IPS-NIHi7 (cell line): ENCODE results near the gene GRK7.
"Not testable (repeated sequence)": the region's sequence is repeated elsewhere in the genome, so short reads cannot be mapped to it uniquely, and the experiment has no call there.

Source experiments
- DNase-seq: peaks from one replicate; pipeline ENCODE4 v3.0.0; 2012; ENCODE audit warnings: mixed read lengths; ENCODE audit errors: extremely low spot score

GRK7 gene

GRCh38 chr3:141762552-141762951, 656 bp upstream of the GRK7 start:
- DNase-seq = not testable (repeated sequence)

- no peak for DNase-seq
Observed at GRCh38 chr3:141764045-141764444, 837 bp downstream of the GRK7 start.

GRCh38 chr3:141764465-141764864, 1.3 kb downstream of the GRK7 start:
- no peak for DNase-seq

DNA sequence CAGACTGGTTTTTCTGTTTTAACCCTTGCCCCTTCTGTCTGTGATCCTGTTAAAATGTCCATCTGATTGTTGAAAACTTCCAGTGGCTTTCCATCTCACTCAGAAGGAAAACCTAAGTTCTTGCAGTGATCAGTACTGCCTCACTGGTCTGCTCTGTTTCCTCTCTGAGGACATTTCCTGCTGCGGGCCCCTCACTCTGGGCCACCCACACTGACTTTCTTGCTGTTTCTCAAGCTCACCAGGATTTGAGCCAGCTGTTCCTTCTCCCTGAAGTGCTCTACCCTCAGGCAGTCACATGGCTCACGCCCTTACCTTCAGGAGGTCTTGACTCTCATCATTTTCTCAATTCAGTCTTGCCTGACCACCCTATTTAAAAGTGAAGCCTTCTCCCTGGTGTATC, 1.8 kb downstream of the GRK7 start:
- DNase-seq = no peak

- DNase-seq = no peak
Observed at GRCh38 chr3:141767066-141767465, 3.9 kb downstream of the GRK7 start.

- DNase-seq = no peak
Observed at GRCh38 chr3:141769221-141769894, 6.2 kb downstream of the GRK7 start.

- no peak for DNase-seq
Observed at GRCh38 chr3:141773676-141774075, 10.5 kb downstream of the GRK7 start.

DNA sequence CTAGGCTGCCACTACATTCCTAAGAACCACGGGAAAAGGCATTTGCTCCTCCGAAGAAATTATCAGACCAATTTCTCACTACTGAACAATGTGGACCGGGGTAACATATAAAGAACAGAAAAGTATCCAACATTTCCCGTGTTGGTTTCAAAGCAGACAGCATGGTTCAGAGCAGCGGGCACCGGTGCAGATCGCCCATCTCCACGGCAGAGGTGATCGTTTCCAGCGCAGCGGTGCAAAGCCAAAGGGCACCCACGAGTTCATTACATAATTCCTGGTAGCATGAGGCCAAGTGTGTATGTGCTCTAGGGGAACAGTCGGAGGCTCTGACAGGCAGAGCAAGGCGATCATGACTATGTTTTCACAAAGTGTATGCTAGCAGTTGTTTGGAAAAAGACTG, 13.2 kb downstream of the GRK7 start:
- DNase-seq = no peak

GRCh38 chr3:141776885-141777284, 13.7 kb downstream of the GRK7 start:
- no peak for DNase-seq

GRCh38 chr3:141777957-141778813, 15.0 kb downstream of the GRK7 start:
- no peak for DNase-seq

DNA sequence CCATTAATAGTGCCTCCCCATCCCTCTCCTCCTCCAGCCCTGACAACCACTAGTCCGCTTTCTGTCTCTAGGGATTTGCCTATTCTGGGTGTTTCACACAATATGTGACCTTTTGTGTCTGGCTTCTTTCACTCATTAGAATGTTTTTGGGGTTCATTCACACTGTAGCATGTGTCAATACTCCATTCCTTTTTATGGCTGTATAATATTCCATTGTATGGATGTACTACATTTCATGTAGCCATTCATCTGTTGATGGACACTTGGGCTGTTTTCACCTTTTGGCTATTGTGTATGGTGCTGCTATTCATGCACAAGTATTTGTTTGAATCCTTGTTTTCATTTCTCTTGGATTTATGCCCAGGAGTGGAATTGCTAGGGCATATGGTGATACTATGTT, 16.5 kb downstream of the GRK7 start:
- no peak for DNase-seq

DNA sequence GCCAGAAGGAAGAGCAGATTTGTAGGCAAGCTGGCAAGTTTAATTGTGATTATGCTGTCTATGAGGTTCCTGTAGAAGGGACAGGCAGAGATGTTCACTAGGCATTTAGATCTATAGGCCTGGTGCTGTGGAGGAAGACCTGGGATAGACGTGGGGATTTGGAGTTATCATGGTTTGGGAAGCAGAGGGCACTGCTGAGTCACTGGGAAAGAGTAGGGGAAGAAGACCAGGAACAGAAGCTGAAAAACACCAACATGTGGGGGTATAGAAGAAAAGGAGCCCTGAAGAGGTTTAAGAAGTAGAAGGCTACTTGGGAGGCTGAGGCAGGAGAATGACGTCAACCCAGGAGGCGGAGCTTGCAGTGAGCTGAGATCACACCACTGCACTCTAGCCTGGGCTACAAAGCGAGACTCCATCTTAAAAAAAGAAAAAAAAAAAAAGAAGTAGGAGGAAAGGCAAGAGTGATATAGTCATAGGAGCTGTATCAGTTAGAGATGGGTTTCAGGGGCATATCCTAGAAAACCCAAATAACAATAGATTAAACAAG, 19.3 kb downstream of the GRK7 start:
- peak; percentile 67 for DNase-seq

- DNase-seq = no peak
Observed at GRCh38 chr3:141783632-141784031, 20.4 kb downstream of the GRK7 start.

GRCh38 chr3:141784096-141784495, 20.9 kb downstream of the GRK7 start:
- DNase-seq = no peak

GRCh38 chr3:141784531-141784930, 21.3 kb downstream of the GRK7 start:
- no peak for DNase-seq

GRCh38 chr3:141788149-141788548, 24.9 kb downstream of the GRK7 start:
- DNase-seq = no peak

GRCh38 chr3:141788750-141789149, 25.5 kb downstream of the GRK7 start:
- not testable (repeated sequence) for DNase-seq

DNA sequence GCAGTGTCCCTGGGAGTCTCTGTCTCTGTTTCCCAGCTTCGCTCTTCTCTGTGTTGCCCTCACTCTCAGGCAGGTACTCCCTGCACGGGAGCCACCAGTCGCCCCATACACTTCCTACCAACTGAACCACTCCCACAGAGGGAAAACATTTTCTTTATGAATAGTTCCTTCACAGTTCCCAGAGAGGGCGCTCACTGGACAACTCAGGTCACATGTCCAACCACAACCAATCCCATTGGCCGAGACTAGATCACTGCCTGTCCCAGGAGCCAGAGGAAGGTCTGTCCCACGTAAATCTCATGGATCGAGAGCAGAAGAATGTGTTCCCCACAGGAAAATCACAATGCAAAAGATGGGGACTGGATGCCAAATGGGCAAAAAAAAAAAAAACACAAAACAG, 26.1 kb downstream of the GRK7 start:
- peak; percentile 54 for DNase-seq

DNA sequence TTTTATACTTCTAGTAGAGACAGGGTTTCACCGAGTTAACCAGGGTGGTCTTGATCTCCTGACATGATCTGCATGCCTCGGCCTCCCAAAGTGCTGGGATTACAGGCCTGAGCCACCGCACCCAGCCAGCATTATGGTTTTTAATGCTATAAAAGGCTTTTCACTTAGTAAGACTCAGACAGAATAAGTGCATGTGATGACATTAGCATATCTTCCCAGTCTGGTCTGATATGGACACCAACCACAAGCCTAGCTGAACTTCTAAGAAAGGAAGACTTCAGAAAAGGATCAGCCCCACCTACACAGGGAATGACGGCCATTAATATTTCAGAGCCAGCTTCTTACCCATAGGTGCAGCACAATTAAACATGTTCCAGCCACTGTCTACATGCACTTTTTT, 27.0 kb downstream of the GRK7 start:
- DNase-seq = no peak

GRCh38 chr3:141792495-141792894, 29.3 kb downstream of the GRK7 start:
- no peak for DNase-seq

GRCh38 chr3:141793476-141794260, 30.5 kb downstream of the GRK7 start:
- DNase-seq = peak; percentile 80

- no peak for DNase-seq
Observed at GRCh38 chr3:141795276-141795675, 32.1 kb downstream of the GRK7 start.
